ENCODE data around the gene TBC1D30.
A peak's percentile ranks its signal among the peaks of the same experiment; 100 is the strongest.

Gene TBC1D30

GRCh38 chr12:64875186-64875585 lies 50.7 kb downstream of the TBC1D30 start:
- DNase-seq: no peak

- no peak for DNase-seq
Measured at GRCh38 chr12:64876388-64877071, 52.1 kb downstream of the TBC1D30 start.

- no peak for DNase-seq
Measured at GRCh38 chr12:64877363-64878004, 53.0 kb downstream of the TBC1D30 start.

- DNase-seq: no peak
Measured at GRCh38 chr12:64882687-64883086, 58.2 kb downstream of the TBC1D30 start.

GRCh38 chr12:64883264-64884163 lies 59.1 kb downstream of the TBC1D30 start:
- DNase-seq: no peak

- DNase-seq: no peak
Measured at GRCh38 chr12:64884164-64884542, 59.7 kb downstream of the TBC1D30 start.

GRCh38 chr12:64884728-64885127 lies 60.3 kb downstream of the TBC1D30 start:
- DNase-seq: no peak

GRCh38 chr12:64889434-64890216 lies 65.2 kb downstream of the TBC1D30 start:
- DNase-seq: no peak

- peak; percentile 47 for DNase-seq
Measured at GRCh38 chr12:64890873-64891468, 66.5 kb downstream of the TBC1D30 start.

GRCh38 chr12:64891629-64892028 lies 67.2 kb downstream of the TBC1D30 start:
- DNase-seq: no peak

GRCh38 chr12:64892561-64892960 lies 68.1 kb downstream of the TBC1D30 start:
- no peak for DNase-seq

GRCh38 chr12:64893961-64894360 lies 69.5 kb downstream of the TBC1D30 start:
- DNase-seq: no peak

GRCh38 chr12:64894827-64895475 lies 70.5 kb downstream of the TBC1D30 start:
- DNase-seq: no peak

GRCh38 chr12:64895526-64895925 lies 71.1 kb downstream of the TBC1D30 start:
- no peak for DNase-seq

GRCh38 chr12:64900540-64900939 lies 76.1 kb downstream of the TBC1D30 start:
- DNase-seq: no peak

GRCh38 chr12:64903479-64904152 lies 79.2 kb downstream of the TBC1D30 start:
- no peak for DNase-seq

GRCh38 chr12:64907097-64907496 lies 82.7 kb downstream of the TBC1D30 start:
- DNase-seq: no peak

GRCh38 chr12:64909124-64909523 lies 84.7 kb downstream of the TBC1D30 start:
- no peak for DNase-seq

GRCh38 chr12:64911081-64911480 lies 86.6 kb downstream of the TBC1D30 start:
- DNase-seq: no peak

- no peak for DNase-seq
Measured at GRCh38 chr12:64911912-64912311, 87.5 kb downstream of the TBC1D30 start.

- DNase-seq: no peak
Measured at GRCh38 chr12:64912516-64913255, 88.2 kb downstream of the TBC1D30 start.
